Brain microvascular endothelial cell (primary cell): ENCODE measurements around the gene TMEM134.
"Not testable (repeated sequence)": the region's sequence is repeated elsewhere in the genome, so short reads cannot be mapped to it uniquely, and the experiment has no call there.

ENCODE experiments used
- DNase-seq: peaks from one replicate; pipeline ENCODE4 v3.0.0-alpha.2; 2020
- H3K27ac ChIP-seq: fragments of 250-450 bp; sonication (Bioruptor Pico); 2 replicates; pipeline ENCODE4 v1.5.1; 2020; ENCODE audit warnings: mild to moderate bottlenecking, moderate library complexity
- H3K27me3 ChIP-seq: fragments of 250-450 bp; sonication (Bioruptor Pico); replicated peaks from 2 replicates; pipeline ENCODE4 v1.5.1; 2020; ENCODE audit warnings: mild to moderate bottlenecking
- H3K36me3 ChIP-seq: fragments of 250-450 bp; sonication (Bioruptor Pico); replicated peaks from 2 replicates; pipeline ENCODE4 v1.5.1; 2020; ENCODE audit warnings: mild to moderate bottlenecking
- H3K4me3 ChIP-seq: 2 replicates; pipeline ENCODE4 v1.5.1; 2011; ENCODE audit warnings: low read depth, mild to moderate bottlenecking, control low read depth, low read length, moderate library complexity
- CTCF ChIP-seq: IDR thresholded peaks from 2 replicates; pipeline ENCODE4 v1.5.1; 2011; ENCODE audit warnings: low read depth, mild to moderate bottlenecking, moderate library complexity, low read length, control low read depth, inconsistent platforms; ENCODE audit errors: missing control alignments
- in situ Hi-C: cut with HindIII; loops from 2 replicates; pipeline ENCODE4 v1.10.0; 2017; ENCODE audit warnings: low sequenced_read_pairs, low pct_ligation_motif_present

TMEM134 gene

DNA sequence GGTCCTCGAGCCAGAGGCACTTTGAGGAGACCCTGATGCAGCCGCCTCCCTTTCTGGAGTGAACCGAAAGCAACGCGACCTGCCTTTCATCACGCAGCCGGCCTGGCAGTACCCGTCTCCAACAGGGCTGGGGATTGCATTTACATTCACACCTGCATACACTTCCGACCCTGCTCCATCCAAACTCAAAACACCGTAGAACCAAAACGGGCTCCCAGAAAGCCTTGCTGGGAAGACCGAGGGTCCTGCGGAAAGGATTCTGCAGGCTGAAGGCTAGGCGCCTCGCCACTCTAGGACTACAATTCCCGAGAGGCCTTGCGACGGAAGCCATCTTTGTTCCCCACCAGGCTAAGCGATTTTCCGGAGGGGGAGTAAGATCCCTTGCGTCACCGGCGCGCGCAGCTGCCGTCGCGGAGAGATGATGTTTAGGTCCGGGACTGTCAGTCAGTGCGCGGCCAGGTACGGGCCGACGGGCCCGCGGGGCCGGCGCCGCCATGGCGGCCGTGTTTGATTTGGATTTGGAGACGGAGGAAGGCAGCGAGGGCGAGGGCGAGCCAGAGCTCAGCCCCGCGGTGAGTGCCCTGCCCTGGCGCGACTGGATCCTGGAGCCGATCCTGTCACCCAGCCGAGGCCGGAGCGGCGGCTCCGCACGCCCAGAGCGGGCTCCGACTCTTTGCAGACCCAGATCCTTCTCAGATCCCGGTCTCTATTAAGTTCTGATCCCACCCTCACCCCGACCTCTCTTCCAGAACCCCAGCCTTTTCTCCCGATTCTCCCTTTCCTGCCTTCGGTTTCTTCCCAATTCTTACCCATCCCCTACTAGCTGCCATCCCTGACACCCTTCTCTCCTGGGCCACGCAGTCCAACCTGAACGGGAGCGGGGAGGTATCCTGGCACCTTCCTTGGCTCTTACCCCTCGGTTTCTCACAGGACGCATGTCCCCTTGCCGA is 40.7 kb downstream of the TMEM134 start, which contains the start of gene RPS6KB2:
RPS6KB2 (plus strand) TSS at position 443 of the 950 bp plus-strand sequence; CDS start at position 495, 52 bp downstream.
- Histone ChIP-seq H3K27ac (peak within 1 kb of the TSS; percentile 70), H3K36me3 (peaks cover 10% of the 10 kb centered on the region), H3K4me3 (peak within 1 kb of the TSS; percentile 88), H3K27me3 (no peaks in the 10 kb centered on the region)
- peak; percentile 97 for DNase-seq
- in situ Hi-C loops = no loop called here
- no peak for TF ChIP-seq CTCF

DNA sequence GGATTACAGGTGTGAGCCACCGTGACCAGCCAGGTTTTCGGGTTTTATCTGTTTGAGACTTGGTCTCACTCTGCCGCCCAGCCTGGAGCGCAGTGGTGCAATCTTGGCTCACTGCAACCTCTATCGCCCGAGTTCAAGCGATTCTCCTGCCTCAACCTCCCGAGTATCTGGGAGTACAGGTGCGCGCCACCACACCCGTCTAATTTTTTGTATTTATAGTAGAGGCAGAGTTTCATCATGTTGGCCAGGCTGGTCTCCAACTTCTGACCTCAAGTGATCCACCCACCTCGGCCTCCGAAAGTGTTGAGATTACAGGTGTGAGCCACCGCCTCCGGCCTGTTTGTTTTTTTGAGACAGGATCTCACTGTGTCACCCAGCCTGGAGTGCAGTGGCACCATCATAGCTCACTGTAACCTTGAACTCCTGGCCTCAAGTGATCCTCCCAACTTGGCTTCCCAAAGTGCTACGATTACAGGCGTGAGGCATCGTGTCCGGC is 41.6 kb downstream of the TMEM134 start:
- DNase-seq, in situ Hi-C loops, H3K36me3 ChIP-seq, H3K27me3 ChIP-seq: not testable (repeated sequence)
- Histone ChIP-seq H3K4me3 (peak overlapping the region; percentile 88), H3K27ac (peak overlapping the region; percentile 70)

GRCh38 chr11:67423891-67424613 is 45.0 kb downstream of the TMEM134 start:
- in situ Hi-C loops = no loop called here
- no peak for DNase-seq
- Histone ChIP-seq H3K36me3 (no peaks in the 10 kb centered on the region), H3K27me3 (no peaks in the 10 kb centered on the region), H3K27ac (no peak overlapping the region), H3K4me3 (no peak overlapping the region)
- TF ChIP-seq CTCF = no peak

DNA sequence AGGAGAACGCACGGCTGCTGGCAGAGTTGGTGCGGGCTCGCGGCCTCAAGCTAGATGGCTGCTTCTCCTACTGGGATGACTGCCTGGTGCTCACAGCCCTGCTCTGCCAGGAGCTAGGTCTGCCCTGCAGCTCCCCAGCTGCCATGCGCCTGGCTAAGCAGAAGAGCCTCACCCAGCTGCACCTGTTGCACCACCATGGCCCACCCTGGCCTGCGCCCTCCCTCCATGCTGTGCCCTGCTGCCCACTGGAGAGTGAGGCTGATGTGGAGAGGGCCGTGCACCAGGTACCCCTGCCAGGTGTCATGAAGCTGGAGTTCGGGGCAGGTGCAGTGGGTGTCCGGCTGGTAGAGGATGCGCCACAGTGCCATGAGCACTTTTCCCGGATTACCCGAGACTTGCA is 45.6 kb downstream of the TMEM134 start:
- Histone ChIP-seq H3K27ac (no peak overlapping the region), H3K27me3 (no peaks in the 10 kb centered on the region), H3K4me3 (no peak overlapping the region), H3K36me3 (no peaks in the 10 kb centered on the region)
- in situ Hi-C loops = no loop called here
- DNase-seq = no peak
- TF ChIP-seq CTCF = no peak

GRCh38 chr11:67422891-67423290 is 46.2 kb downstream of the TMEM134 start:
- DNase-seq = no peak
- no peak for TF ChIP-seq CTCF
- Histone ChIP-seq H3K36me3 (no peaks in the 10 kb centered on the region), H3K4me3 (no peak overlapping the region), H3K27me3 (no peaks in the 10 kb centered on the region), H3K27ac (no peak overlapping the region)
- in situ Hi-C loops = no loop called here
